Right lobe of liver (tissue), 6 donors: ENCODE data around the gene DNM3. TPM values are rescaled to one million over a fixed set of nuclear protein-coding genes. Genes with fewer than 3 reads are reported as not detected.
A peak's percentile ranks its signal among the peaks of the same experiment; 100 is the strongest.

Experiments used
- ATAC-seq, 4 donors: fragments of 200-7000 bp; cut with Tn5 transposase; one replicate each; pipeline ENCODE4 v1.9.1; 2020; ENCODE audit warnings: mild to moderate bottlenecking in 4 of 4, moderate library complexity in 4 of 4
- DNase-seq, 3 donors: peaks; one replicate each; pipeline ENCODE4 v3.0.0-alpha.2; 2020
- H3K27ac ChIP-seq, 3 donors: fragments of 200-600 bp; one replicate each; pipeline ENCODE4 v1.8.0; 2022
- H3K27me3 ChIP-seq, 2 donors: fragments of 200-600 bp; one replicate each; pipeline ENCODE4 v1.8.0; 2022
- H3K36me3 ChIP-seq, 4 donors: fragments of 200-600 bp; sonication (generic) in 1 of 4; one replicate each; pipeline versions ENCODE4 v1.5.1 to v1.8.0; 2017 to 2022; ENCODE audit warnings: control low read depth in 1 of 4
- H3K4me1 ChIP-seq, 4 donors: fragments of 200-600 bp; sonication (generic) in 1 of 4; one replicate each; pipeline versions ENCODE4 v1.5.1 to v1.8.0; 2017 to 2022; ENCODE audit warnings: control low read depth in 1 of 4
- H3K4me3 ChIP-seq, 3 donors: fragments of 200-600 bp; one replicate each; pipeline ENCODE4 v1.8.0; 2022
- H3K9me3 ChIP-seq, 4 donors: fragments of 200-600 bp; sonication (generic) in 1 of 4; one replicate each; pipeline versions ENCODE4 v1.5.1 to v1.8.0; 2017 to 2022; ENCODE audit warnings: control low read depth in 1 of 4
- POLR2A ChIP-seq: fragments of 450-650 bp; IDR thresholded peaks from one replicate; pipeline ENCODE4 v1.6.1; 2017; ENCODE audit warnings: antibody characterized with exemption, mild to moderate bottlenecking
- WGBS: methylation state at CpG from one replicate; pipeline ENCODE4 v1.1.6; 2018; ENCODE audit warnings: low coverage, low lambda C conversion rate; ENCODE audit not compliant: insufficient coverage; ENCODE audit errors: missing lambda C conversion rate; 5-methylcytosine and 5-hydroxymethylcytosine counted together
- intact Hi-C, 2 donors: fragments of 100-400 bp; cut with DNase I; formaldehyde crosslinking; loops; one replicate each; pipeline versions ENCODE4 v1.11.2 to v1.14.1; 2022
- total RNA-seq, 6 experiments: library from RNA; depleted of rRNA in 2 of 6; stranded (reverse); fragments of >200 nt in 2 of 6; fragmentation: NEBNext Ultra II Directional in 3 of 6; extraction: Animal tissue kit (Norgen Biotek cat#: 25700) in 3 of 6; gene quantifications; one replicate each; pipeline versions ENCODE4 v1.1.0 to v1.2.4, GENCODE V29; 2016 to 2023
- TF ChIP-seq, protein P1 (sequence below), 4 donors: fragments of 200-600 bp in 3 of 4; fragments of 450-650 bp in 1 of 4; IDR thresholded peaks; one replicate each; pipeline versions ENCODE4 v1.5.1 to v1.8.0; 2016 to 2022; ENCODE audit warnings: antibody characterized with exemption in 4 of 4, mild to moderate bottlenecking in 2 of 4
- donor health status: DM: no; HTN: yes; CAD: no.
- donor health status: DM: no; HTN: no; CAD: no.
- donor health status: DM: no; HTN: no; CAD: no.
- donor health status: DM: no; HTN: yes; CAD: no.
- donor health status: DM: no; HTN: yes; CAD: no.

The DNM3 gene
- total RNA-seq, 6 experiments from 2014 or later, result 0.29 to 0.92 (median 0.43) TPM

GRCh38 chr1:172395576-172395975, 554.3 kb downstream of the DNM3 start:
- no peaks in the 10 kb centered on the region for H3K36me3 ChIP-seq
- H3K27me3 ChIP-seq, result no peaks in the 10 kb centered on the region
- no peak for ATAC-seq
- no peak overlapping the region for H3K27ac ChIP-seq
- H3K9me3 ChIP-seq, result no peaks in the 10 kb centered on the region
- WGBS, result 84% methylated on average over 3 of the region's 3 CpGs
- H3K4me3 ChIP-seq, result no peak overlapping the region
- no peak for DNase-seq
- intact Hi-C loops, result no loop called here
- no peak for TF ChIP-seq POLR2A
- no peaks in the 10 kb centered on the region for H3K4me1 ChIP-seq

GRCh38 chr1:172397221-172397620, 555.9 kb downstream of the DNM3 start:
- H3K36me3 ChIP-seq, result no peaks in the 10 kb centered on the region
- intact Hi-C loops, result no loop called here
- no peaks in the 10 kb centered on the region for H3K4me1 ChIP-seq
- no peaks in the 10 kb centered on the region for H3K27me3 ChIP-seq
- TF ChIP-seq POLR2A, result no peak
- TF ChIP-seq, protein P1, sequence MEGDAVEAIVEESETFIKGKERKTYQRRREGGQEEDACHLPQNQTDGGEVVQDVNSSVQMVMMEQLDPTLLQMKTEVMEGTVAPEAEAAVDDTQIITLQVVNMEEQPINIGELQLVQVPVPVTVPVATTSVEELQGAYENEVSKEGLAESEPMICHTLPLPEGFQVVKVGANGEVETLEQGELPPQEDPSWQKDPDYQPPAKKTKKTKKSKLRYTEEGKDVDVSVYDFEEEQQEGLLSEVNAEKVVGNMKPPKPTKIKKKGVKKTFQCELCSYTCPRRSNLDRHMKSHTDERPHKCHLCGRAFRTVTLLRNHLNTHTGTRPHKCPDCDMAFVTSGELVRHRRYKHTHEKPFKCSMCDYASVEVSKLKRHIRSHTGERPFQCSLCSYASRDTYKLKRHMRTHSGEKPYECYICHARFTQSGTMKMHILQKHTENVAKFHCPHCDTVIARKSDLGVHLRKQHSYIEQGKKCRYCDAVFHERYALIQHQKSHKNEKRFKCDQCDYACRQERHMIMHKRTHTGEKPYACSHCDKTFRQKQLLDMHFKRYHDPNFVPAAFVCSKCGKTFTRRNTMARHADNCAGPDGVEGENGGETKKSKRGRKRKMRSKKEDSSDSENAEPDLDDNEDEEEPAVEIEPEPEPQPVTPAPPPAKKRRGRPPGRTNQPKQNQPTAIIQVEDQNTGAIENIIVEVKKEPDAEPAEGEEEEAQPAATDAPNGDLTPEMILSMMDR (IDR thresholded peaks at IDR 0.05), result no peak
- no peak for DNase-seq
- no peak overlapping the region for H3K27ac ChIP-seq
- 81% methylated on average over 3 of the region's 3 CpGs for WGBS
- H3K9me3 ChIP-seq, result no peaks in the 10 kb centered on the region
- no peak for ATAC-seq
- no peak overlapping the region for H3K4me3 ChIP-seq

- Histone ChIP-seq H3K36me3 (no peaks in the 10 kb centered on the region), H3K9me3 (no peaks in the 10 kb centered on the region), H3K27ac (no peak overlapping the region), H3K4me3 (no peak overlapping the region), H3K27me3 (no peaks in the 10 kb centered on the region), H3K4me1 (no peaks in the 10 kb centered on the region)
- WGBS, result 64% methylated on average over 2 of the region's 2 CpGs
- no peak for TF ChIP-seq POLR2A
- TF ChIP-seq, protein P1 (IDR thresholded peaks at IDR 0.05), result no peak
- DNase-seq (no peak), ATAC-seq (no peak)
- intact Hi-C loops, result no loop called here
Measured at GRCh38 chr1:172397633-172398032, 556.3 kb downstream of the DNM3 start.

DNA sequence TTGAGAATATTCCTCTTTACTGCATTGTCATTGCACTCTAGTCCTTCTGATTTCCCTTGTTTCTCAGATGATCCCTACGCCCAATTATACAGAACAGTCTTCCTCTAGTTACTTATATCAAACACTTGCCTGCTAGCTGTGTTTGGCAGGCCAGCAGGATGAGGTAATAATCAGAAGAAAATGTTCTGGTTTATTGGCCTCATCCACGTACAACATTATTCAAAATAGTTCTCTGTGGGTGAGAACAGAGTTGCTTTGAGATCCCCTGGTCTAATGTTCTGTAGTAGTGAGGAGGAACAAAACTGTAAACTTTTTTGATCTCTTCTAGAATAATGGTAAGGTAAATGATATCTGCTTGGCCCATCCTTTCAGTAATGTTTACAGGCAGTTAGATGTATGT, 556.9 kb downstream of the DNM3 start:
- H3K9me3 ChIP-seq, result no peaks in the 10 kb centered on the region
- intact Hi-C loops, result no loop called here
- 60% methylated on average over 2 of the region's 2 CpGs for WGBS
- no peak overlapping the region for H3K4me3 ChIP-seq
- no peak for ATAC-seq
- H3K4me1 ChIP-seq, result no peaks in the 10 kb centered on the region
- no peaks in the 10 kb centered on the region for H3K36me3 ChIP-seq
- no peak overlapping the region for H3K27ac ChIP-seq
- DNase-seq, result no peak
- no peaks in the 10 kb centered on the region for H3K27me3 ChIP-seq
- TF ChIP-seq POLR2A, result no peak
- TF ChIP-seq, protein P1 (IDR thresholded peaks at IDR 0.05), result no peak

DNA sequence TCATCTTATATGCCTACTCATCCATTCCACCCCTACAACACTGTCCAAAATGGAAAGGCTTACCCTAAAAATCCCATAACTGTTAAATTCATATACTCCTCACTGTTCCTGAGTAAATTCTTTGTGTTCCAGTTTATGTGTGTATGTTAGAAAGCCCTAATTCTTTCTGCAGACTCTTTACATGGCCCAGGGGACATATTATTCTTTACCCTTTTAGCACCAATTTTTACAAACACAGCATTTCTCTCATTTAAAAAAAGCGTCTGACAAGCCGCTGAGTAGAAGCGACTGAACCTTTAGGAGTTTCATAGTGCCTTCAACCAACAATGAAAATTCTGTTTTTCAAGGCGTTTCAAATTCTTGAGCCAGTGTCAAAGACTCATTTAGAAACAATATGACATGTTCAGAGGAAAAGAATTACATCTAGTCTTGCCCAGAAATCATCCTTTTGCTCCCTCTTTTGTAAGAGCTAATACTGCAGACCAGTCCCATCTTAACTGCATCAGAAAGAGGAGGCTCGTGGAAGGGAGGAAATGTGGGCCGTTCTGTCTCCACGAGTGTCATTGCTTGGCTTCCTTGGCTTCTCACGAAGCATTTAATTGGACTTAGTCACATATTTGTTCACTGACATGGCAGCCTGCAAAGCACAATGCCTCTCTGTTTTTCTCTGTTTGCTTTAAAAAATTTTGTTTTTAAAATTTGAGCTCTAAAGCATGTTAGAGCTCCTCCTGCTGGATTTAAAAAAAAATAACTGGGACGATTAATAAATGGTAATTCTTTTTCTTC, 557.9 kb downstream of the DNM3 start:
- H3K27me3 ChIP-seq, result no peaks in the 10 kb centered on the region
- no peak overlapping the region for H3K27ac ChIP-seq
- intact Hi-C loops, result no loop called here
- H3K4me1 ChIP-seq, result no peaks in the 10 kb centered on the region
- DNase-seq (no peak), ATAC-seq (peak; percentile 52 to 75 (median 56))
- no peaks in the 10 kb centered on the region for H3K36me3 ChIP-seq
- 43% methylated on average over 9 of the region's 9 CpGs for WGBS
- no peaks in the 10 kb centered on the region for H3K9me3 ChIP-seq
- H3K4me3 ChIP-seq, result no peak overlapping the region
- TF ChIP-seq, protein P1 (IDR thresholded peaks at IDR 0.05), result peak; percentile 55 to 65 (median 59)
- no peak for TF ChIP-seq POLR2A
